SK-N-SH treated with all-trans-retinoic acid at 6 μM for 48 hours (cell line): Measurements from ENCODE around the gene KCNK3.
"Not testable (repeated sequence)": the region's sequence is repeated elsewhere in the genome, so short reads cannot be mapped to it uniquely, and the experiment has no call there.

Experiments
- ARNTL ChIP-seq: fragments of 450-650 bp; formaldehyde crosslinking; IDR thresholded peaks from 2 replicates; pipeline ENCODE4 v1.5.0; 2020; ENCODE audit warnings: low read depth, mild to moderate bottlenecking, moderate library complexity, borderline replicate concordance
- ZFP30 ChIP-seq: fragments of 450-650 bp; formaldehyde crosslinking; IDR thresholded peaks from 2 replicates; pipeline ENCODE4 v1.5.0; 2022; ENCODE audit warnings: mild to moderate bottlenecking, moderate library complexity

GRCh38 chr2:26750467-26750866, 57.9 kb downstream of the KCNK3 start:
- not testable (repeated sequence) for TF ChIP-seq ARNTL, ZFP30 (CRISPR knock-in tag)
